Measurements from ENCODE around the gene DZIP3. TPM values are rescaled to one million over a fixed set of nuclear protein-coding genes. Genes with fewer than 3 reads are reported as not detected.
"Not testable (repeated sequence)": the region's sequence is repeated elsewhere in the genome, so short reads cannot be mapped to it uniquely, and the experiment has no call there.

DZIP3 gene
- total and polyA plus RNA-seq, 2 of the 13 experiments (the other 11 are each of a cell fraction or from before 2014, with no cell fraction given) = 11.3 to 17.3 TPM

DNA sequence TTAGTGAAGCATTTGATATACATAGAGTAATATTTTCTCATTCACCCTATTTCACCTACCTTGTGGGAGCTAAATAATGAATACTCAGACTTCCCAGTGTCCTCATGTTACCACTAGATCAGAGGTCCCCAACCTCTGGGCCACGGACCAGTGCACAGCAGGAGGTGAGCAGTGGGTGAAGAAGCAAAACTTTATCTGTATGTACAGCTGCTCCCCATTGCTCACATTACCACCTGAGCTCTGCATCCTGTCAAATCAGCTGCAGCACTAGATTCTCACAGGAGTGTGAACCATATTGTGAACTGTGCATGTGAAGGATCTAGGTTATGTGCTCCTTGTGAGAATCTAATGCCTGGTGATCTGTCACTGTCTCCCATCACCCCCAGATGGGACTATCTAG lies 88.3 kb downstream of the DZIP3 start (continued):
- TF ChIP-seq, protein P1, sequence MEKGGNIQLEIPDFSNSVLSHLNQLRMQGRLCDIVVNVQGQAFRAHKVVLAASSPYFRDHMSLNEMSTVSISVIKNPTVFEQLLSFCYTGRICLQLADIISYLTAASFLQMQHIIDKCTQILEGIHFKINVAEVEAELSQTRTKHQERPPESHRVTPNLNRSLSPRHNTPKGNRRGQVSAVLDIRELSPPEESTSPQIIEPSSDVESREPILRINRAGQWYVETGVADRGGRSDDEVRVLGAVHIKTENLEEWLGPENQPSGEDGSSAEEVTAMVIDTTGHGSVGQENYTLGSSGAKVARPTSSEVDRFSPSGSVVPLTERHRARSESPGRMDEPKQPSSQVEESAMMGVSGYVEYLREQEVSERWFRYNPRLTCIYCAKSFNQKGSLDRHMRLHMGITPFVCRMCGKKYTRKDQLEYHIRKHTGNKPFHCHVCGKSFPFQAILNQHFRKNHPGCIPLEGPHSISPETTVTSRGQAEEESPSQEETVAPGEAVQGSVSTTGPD (CRISPR knock-in tag; IDR thresholded peaks at IDR 0.05) = no peak
- no peak for TF ChIP-seq ZNF768 (CRISPR knock-in tag; IDR thresholded peaks at IDR 0.05)
- no peak for TF ChIP-seq ZNF550 (CRISPR knock-in tag; IDR thresholded peaks at IDR 0.05; ENCODE audit: borderline replicate concordance)
- TF ChIP-seq U2AF1 (optimal IDR thresholded peaks at IDR 0.05; ENCODE audit: low read depth, low read length) = no peak
- TF ChIP-seq SP4 (CRISPR knock-in tag; IDR thresholded peaks at IDR 0.05) = no peak
- TF ChIP-seq, protein P2, sequence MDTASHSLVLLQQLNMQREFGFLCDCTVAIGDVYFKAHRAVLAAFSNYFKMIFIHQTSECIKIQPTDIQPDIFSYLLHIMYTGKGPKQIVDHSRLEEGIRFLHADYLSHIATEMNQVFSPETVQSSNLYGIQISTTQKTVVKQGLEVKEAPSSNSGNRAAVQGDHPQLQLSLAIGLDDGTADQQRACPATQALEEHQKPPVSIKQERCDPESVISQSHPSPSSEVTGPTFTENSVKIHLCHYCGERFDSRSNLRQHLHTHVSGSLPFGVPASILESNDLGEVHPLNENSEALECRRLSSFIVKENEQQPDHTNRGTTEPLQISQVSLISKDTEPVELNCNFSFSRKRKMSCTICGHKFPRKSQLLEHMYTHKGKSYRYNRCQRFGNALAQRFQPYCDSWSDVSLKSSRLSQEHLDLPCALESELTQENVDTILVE (CRISPR knock-in tag; IDR thresholded peaks at IDR 0.05) = no peak

DNA sequence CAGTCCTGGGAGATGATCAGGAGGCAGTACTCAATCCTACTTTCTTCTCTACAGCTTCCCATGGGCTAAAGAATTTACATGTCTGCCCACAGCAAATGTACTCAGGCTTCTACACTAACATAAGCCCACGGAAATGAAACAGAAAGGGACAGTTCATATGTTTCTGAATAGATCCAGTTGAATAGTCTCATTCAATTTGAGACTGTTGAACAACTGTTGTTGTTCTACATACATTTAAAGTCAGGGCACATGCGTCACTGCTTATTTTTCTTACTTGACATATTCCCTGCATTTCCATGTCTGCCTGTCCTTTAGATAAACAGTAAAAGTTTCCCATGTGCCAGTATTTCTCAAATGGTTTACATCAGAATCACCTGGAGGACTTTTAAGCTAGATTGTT lies 102.8 kb downstream of the DZIP3 start:
- FAIRE-seq; H3K4me2 ChIP-seq (ENCODE audit: low read depth, low read length); H3K4me3 ChIP-seq (replicated peaks in 1 of 3; ENCODE audit: insufficient read depth in 1 of 3, low read depth in 2 of 3, low read length in 3 of 3); intact Hi-C loops (cut with micrococcal nuclease; ENCODE audit: unreplicated experiment); ATAC-seq; DNase-seq (ENCODE audit: low spot score); H3K27me3 ChIP-seq (ENCODE audit: control insufficient read depth in 1 of 2, insufficient read depth in 2 of 2, low read length in 2 of 2); POLR2A ChIA-PET; BruUV-seq (replicated peaks); H4K20me1 ChIP-seq (ENCODE audit: insufficient read depth, low read length); CTCF ChIA-PET (ENCODE audit: low intra/inter-chr PET ratio, low total read pairs); H3K36me3 ChIP-seq (replicated peaks in 1 of 2; ENCODE audit: control insufficient read depth in 1 of 2, insufficient read depth in 2 of 2, low read length in 2 of 2); H3K4me1 ChIP-seq (ENCODE audit: insufficient read depth, low read length); in situ Hi-C loops (cut with HindIII; ENCODE audit: extremely low pct_ligation_motif_present, low pct_unique_long_range_greater_than_20kb); H3K79me2 ChIP-seq (ENCODE audit: insufficient read depth, low read length); H3K27ac ChIP-seq (ENCODE audit: extremely low read length, insufficient read depth, low read length); H3K9ac ChIP-seq (ENCODE audit: insufficient read depth, low read depth, low read length); H2AFZ ChIP-seq (ENCODE audit: low read length); H3K9me3 ChIP-seq (ENCODE audit: low read length): not testable (repeated sequence)
- WGBS (ENCODE audit: low lambda C conversion rate) = 86% methylated on average over 2 of the region's 2 CpGs
